GM03348 (cell line): ENCODE results near the gene PKN1.

ENCODE experiments used
- DNase-seq: peaks from one replicate; pipeline ENCODE4 v3.0.0; 2012; ENCODE audit warnings: low spot score

The PKN1 gene

GRCh38 chr19:14515501-14516047 is 82.5 kb downstream of the PKN1 start:
- DNase-seq, result no peak

GRCh38 chr19:14516048-14516534 is 83.0 kb downstream of the PKN1 start:
- no peak for DNase-seq

- no peak for DNase-seq
These were observed 83.8 kb downstream of the PKN1 start for GRCh38 chr19:14516746-14517438.

DNA sequence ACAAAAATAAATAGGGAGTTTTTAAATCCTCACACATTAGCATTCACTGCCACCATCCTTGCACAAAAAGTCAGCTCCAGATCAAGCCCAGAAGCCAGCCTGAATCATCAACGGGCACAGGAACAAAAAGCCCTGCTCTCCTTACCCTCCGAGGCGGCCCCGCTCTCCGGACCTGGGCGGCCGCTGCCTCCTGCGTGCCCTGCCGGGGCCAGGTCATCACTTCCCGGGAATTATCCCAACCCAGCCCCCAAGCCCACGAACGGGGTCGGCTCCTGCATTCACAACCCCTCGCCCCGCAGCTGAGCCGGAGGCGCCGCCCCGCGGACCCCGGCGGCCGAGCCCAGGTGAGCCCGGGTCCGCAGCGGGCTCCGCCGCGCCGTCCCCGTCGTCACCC is 84.3 kb downstream of the PKN1 start:
- no peak for DNase-seq

DNA sequence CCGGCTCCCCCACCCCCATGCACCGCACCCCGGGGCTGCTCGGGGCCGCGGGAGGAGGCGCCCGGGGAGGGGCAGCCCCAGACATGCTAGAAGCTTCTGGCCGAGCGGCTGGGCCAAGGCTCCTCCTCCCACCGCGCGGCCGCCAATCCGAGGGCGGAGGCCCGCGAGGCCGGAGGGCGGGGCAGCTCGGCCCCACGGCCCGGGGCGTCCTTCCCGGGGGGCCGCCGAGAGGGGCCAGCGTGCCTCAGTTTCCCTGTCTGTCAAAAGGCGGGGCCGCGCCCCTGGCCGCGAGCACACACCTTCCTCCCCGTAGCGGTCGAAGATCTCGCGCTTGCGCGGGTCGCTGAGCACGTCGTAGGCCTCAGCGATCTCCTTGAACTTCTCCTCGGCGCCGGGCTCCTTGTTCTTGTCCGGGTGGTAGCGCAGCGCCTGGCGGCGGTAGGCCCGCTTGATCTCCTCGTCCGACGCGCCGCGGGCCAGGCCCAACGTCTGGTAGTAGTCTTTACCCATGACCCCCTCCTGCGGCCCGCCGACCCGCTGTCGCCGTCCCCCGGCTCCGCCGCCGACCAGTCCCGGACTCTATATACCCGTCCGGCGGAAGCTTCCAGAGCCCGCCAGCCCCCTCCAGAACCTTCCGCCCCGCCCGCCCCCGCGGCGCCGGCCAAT is 84.9 kb downstream of the PKN1 start, which contains the start of gene DNAJB1:
Gene DNAJB1, minus strand, starts transcription at position 558 of the 666 bp plus-strand sequence. Its CDS starts 48 bp downstream, at position 510.
- peak; percentile 95 for DNase-seq

DNA sequence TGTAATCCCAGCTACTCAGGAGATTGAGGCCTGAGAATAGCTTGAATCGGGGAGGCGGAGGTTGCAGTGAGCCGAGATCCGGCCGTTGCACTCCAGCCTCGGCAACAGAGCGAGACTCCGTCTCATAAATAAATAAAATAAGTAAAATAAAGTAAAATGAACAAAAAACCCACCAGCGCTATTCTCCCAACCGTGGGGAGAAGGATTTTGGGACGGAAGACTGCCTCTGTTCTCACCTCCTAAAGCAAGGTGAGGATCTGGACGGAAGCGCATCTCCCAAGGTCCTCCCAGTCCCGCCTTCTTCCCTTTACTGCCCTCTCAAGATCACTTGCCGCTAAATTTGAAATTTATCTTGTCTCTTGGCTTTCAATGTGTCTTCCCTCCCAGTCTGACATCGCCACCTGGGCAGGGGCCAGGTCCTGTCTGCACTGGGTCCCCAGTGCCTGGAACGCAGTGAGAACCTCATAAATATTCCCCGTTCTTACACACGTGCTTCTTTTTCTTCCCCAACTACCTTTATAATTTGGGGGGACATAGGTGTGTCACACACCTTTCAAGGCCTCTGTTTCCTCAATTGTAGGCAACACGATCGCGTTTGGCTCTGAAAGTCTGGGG is 86.2 kb downstream of the PKN1 start:
- DNase-seq, result no peak

GRCh38 chr19:14519860-14520407 is 86.8 kb downstream of the PKN1 start:
- DNase-seq, result no peak

GRCh38 chr19:14520543-14520942 is 87.4 kb downstream of the PKN1 start:
- DNase-seq, result no peak
